ENCODE results near the gene PPP2R2C. TPM values are rescaled to one million over a fixed set of nuclear protein-coding genes. Genes with fewer than 3 reads are reported as not detected.

Gene PPP2R2C
- total and polyA plus RNA-seq, 7 experiments from 2014 or later = not detected

DNA sequence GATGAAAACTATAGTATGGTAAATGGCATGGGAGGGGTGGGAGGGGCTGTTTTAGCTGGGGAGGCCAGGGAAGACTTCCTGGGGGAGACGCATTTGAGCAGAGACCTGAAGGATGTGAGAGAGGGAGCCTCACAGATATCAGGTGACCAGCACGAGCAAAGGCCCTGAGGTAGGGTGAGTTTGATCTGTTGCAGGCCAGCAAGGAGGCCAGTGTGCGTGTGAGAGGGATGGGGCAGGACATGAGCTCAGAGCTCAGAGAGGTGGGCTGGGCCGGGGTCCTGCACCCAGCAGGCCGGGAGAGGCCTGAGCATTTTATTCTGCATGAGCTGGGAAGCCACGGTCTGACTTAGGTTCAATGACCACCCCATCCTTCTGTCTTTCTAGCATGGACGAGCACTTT, 80.0 kb downstream of the PPP2R2C start:
- DNase-seq (no peak), ATAC-seq (no peak)
- Histone ChIP-seq H3K4me1 (ENCODE audit: control insufficient read depth in 2 of 2, insufficient read depth in 2 of 2, low read length in 2 of 2) (no peaks in the 10 kb centered on the region), H3K36me3 (ENCODE audit: control insufficient read depth in 2 of 3, insufficient read depth in 3 of 3, low read length in 3 of 3) (no peaks in the 10 kb centered on the region), H3K9me3 (ENCODE audit: control insufficient read depth in 2 of 3, low read length in 3 of 3) (no peaks in the 10 kb centered on the region), H3K27ac (ENCODE audit: low read depth, low read length) (no peak overlapping the region), H3K27me3 (ENCODE audit: control insufficient read depth in 2 of 2, insufficient read depth in 2 of 2, low read length in 2 of 2) (no peaks in the 10 kb centered on the region), H3K4me3 (ENCODE audit: low read length) (no peak overlapping the region)
- H3K27me3 Mint-ChIP-seq = peaks cover 0 to 26% (median 9%) of the 10 kb centered on the region in 5 donors
- no peaks in the 10 kb centered on the region for H3K4me1 Mint-ChIP-seq
- no peak overlapping the region for H3K27ac Mint-ChIP-seq
- H3K4me3 Mint-ChIP-seq = no peak overlapping the region
- H3K36me3 Mint-ChIP-seq = no peaks in the 10 kb centered on the region
- intact Hi-C loops (cut with micrococcal nuclease) = no loop called here
- ChIA-PET CTCF (no interaction called here), POLR2A (no interaction called here)
- peaks cover 0 to 2% (median 0%) of the 10 kb centered on the region in 11 donors for H3K9me3 Mint-ChIP-seq

DNA sequence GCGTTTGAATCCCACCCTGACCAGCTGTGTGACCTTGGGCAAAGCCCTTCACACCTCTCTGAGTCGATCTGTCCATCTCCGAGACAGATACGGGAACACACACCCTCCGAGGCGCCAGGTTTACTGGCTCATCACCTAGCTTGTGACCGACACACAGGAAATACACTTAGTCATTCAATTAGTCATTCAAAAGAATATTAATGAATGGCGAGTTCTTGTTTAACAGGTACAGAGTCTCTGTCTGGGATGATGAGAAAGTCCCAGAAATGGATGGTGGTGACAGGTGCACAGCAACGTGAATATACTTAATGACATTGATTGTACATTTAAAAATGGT, 80.6 kb downstream of the PPP2R2C start:
- ChIA-PET POLR2A (no interaction called here), CTCF (no interaction called here)
- no peak for ATAC-seq
- intact Hi-C loops (cut with micrococcal nuclease) = no loop called here
- DNase-seq = no peak
- Histone ChIP-seq H3K36me3 (ENCODE audit: control insufficient read depth in 2 of 3, insufficient read depth in 3 of 3, low read length in 3 of 3) (no peaks in the 10 kb centered on the region), H3K9me3 (ENCODE audit: control insufficient read depth in 2 of 3, low read length in 3 of 3) (no peaks in the 10 kb centered on the region), H3K4me3 (ENCODE audit: low read length) (no peak overlapping the region), H3K27ac (ENCODE audit: low read depth, low read length) (no peak overlapping the region), H3K4me1 (ENCODE audit: control insufficient read depth in 2 of 2, insufficient read depth in 2 of 2, low read length in 2 of 2) (no peaks in the 10 kb centered on the region), H3K27me3 (ENCODE audit: control insufficient read depth in 2 of 2, insufficient read depth in 2 of 2, low read length in 2 of 2) (no peaks in the 10 kb centered on the region)
- H3K4me3 Mint-ChIP-seq = no peak overlapping the region
- no peak overlapping the region for H3K27ac Mint-ChIP-seq
- peaks cover 0 to 2% (median 0%) of the 10 kb centered on the region in 11 donors for H3K9me3 Mint-ChIP-seq
- no peaks in the 10 kb centered on the region for H3K4me1 Mint-ChIP-seq
- no peaks in the 10 kb centered on the region for H3K36me3 Mint-ChIP-seq
- peaks cover 0 to 23% (median 6%) of the 10 kb centered on the region in 5 donors for H3K27me3 Mint-ChIP-seq

DNA sequence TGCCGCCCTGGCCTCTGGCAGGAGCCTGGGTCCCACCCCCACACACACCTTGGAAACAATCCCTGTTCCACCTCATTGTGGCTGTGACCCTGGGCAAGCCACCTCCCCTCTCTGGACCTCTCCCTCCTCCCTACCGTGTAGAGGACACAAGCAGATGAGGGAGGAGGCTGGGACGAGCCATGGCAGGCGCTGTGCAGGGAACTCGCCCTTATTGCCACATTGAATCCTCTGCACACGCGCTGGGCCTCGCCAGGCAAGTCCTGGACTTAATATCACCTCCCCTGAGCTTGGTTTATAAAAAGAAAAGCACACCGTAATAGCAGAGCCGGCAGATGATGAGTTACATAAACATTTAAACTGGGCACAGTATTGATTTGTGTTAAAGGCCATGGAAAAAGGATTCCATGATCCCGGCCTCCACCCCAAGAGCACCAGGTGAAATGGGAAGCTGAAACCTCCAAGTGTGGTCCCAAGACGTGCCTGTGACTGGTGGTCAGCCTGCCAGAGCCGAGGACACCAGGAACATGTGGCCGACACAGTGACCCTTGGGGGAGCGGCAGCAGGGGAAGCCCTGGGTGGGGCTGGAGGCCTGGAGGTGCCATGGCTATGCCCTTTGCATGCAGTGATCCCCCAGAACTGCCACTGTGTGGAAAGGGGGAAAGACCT, 81.1 kb downstream of the PPP2R2C start:
- ChIA-PET CTCF (no interaction called here), POLR2A (no interaction called here)
- DNase-seq (no peak), ATAC-seq (no peak)
- Mint-ChIP-seq H3K9me3 (peaks cover 0 to 2% (median 0%) of the 10 kb centered on the region in 11 donors), H3K27ac (no peak overlapping the region), H3K36me3 (no peaks in the 10 kb centered on the region), H3K27me3 (peaks cover 0 to 25% (median 4%) of the 10 kb centered on the region in 5 donors), H3K4me1 (no peaks in the 10 kb centered on the region), H3K4me3 (no peak overlapping the region)
- intact Hi-C loops (cut with micrococcal nuclease) = no loop called here
- H3K4me3 ChIP-seq (ENCODE audit: low read length) = no peak overlapping the region
- H3K4me1 ChIP-seq (ENCODE audit: control insufficient read depth in 2 of 2, insufficient read depth in 2 of 2, low read length in 2 of 2) = no peaks in the 10 kb centered on the region
- H3K27me3 ChIP-seq (ENCODE audit: control insufficient read depth in 2 of 2, insufficient read depth in 2 of 2, low read length in 2 of 2) = no peaks in the 10 kb centered on the region
- no peaks in the 10 kb centered on the region for H3K36me3 ChIP-seq (ENCODE audit: control insufficient read depth in 2 of 3, insufficient read depth in 3 of 3, low read length in 3 of 3)
- H3K27ac ChIP-seq (ENCODE audit: low read depth, low read length) = no peak overlapping the region
- H3K9me3 ChIP-seq (ENCODE audit: control insufficient read depth in 2 of 3, low read length in 3 of 3) = no peaks in the 10 kb centered on the region

GRCh38 chr4:6390356-6390755, 82.1 kb downstream of the PPP2R2C start:
- CTCF ChIA-PET = no interaction called here
- Mint-ChIP-seq H3K4me1 (no peaks in the 10 kb centered on the region), H3K27me3 (peaks cover 0 to 22% (median 4%) of the 10 kb centered on the region in 5 donors), H3K36me3 (no peaks in the 10 kb centered on the region), H3K4me3 (no peak overlapping the region), H3K27ac (no peak overlapping the region), H3K9me3 (peaks cover 0 to 2% (median 0%) of the 10 kb centered on the region in 11 donors)
- Histone ChIP-seq H3K9me3 (ENCODE audit: control insufficient read depth in 2 of 3, low read length in 3 of 3) (no peaks in the 10 kb centered on the region), H3K4me3 (ENCODE audit: low read length) (no peak overlapping the region), H3K27me3 (ENCODE audit: control insufficient read depth in 2 of 2, insufficient read depth in 2 of 2, low read length in 2 of 2) (no peaks in the 10 kb centered on the region), H3K4me1 (ENCODE audit: control insufficient read depth in 2 of 2, insufficient read depth in 2 of 2, low read length in 2 of 2) (no peaks in the 10 kb centered on the region), H3K27ac (ENCODE audit: low read depth, low read length) (no peak overlapping the region), H3K36me3 (ENCODE audit: control insufficient read depth in 2 of 3, insufficient read depth in 3 of 3, low read length in 3 of 3) (no peaks in the 10 kb centered on the region)
- DNase-seq (no peak), ATAC-seq (no peak)
- intact Hi-C loops (cut with micrococcal nuclease) = no loop called here
- POLR2A ChIA-PET = no interaction called here

DNA sequence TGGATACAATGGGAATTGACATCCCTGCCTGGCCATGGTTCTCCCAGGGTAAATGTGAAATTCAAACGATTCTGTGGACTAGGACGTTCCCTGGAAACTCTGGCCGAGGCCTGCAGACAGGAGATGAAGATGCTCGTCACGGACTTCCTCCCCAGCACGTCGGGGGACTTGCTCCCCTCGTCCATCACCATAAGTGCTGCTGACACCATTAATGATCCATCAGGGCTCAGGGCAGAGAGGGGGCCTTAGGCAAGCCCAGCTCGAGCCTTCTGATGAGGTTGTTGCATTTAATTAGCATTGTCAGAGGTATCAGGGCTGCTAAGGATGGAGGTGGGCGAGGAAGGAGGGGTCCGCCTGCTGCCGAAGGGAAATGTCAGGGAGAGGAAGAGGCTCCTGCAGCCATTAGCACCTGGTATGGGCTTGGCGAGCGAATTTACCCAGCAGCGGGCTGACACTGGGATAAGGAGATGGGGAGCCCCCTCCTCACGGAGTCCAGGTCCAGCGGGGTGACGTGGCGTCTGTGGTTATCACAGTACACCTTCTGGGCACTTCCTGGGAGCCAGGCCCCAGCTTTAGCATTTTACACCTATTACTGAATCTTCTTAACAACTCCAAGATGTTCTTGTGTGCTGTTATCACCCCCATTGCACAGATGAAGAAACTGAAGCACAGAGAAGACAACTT, 83.1 kb downstream of the PPP2R2C start:
- no peak for ATAC-seq
- Mint-ChIP-seq H3K27ac (peak overlapping the region in 1 of 9 donors; percentile 36), H3K4me1 (no peaks in the 10 kb centered on the region), H3K9me3 (peaks cover 0 to 2% (median 0%) of the 10 kb centered on the region in 11 donors), H3K36me3 (no peaks in the 10 kb centered on the region), H3K27me3 (peaks cover 0 to 20% (median 4%) of the 10 kb centered on the region in 5 donors), H3K4me3 (no peak overlapping the region)
- no peak for DNase-seq
- H3K27me3 ChIP-seq (ENCODE audit: control insufficient read depth in 2 of 2, insufficient read depth in 2 of 2, low read length in 2 of 2) = no peaks in the 10 kb centered on the region
- intact Hi-C loops (cut with micrococcal nuclease) = no loop called here
- no peaks in the 10 kb centered on the region for H3K36me3 ChIP-seq (ENCODE audit: control insufficient read depth in 2 of 3, insufficient read depth in 3 of 3, low read length in 3 of 3)
- H3K4me3 ChIP-seq (ENCODE audit: low read length) = no peak overlapping the region
- ChIA-PET CTCF (no interaction called here), POLR2A (no interaction called here)
- H3K9me3 ChIP-seq (ENCODE audit: control insufficient read depth in 2 of 3, low read length in 3 of 3) = no peaks in the 10 kb centered on the region
- no peaks in the 10 kb centered on the region for H3K4me1 ChIP-seq (ENCODE audit: control insufficient read depth in 2 of 2, insufficient read depth in 2 of 2, low read length in 2 of 2)
- H3K27ac ChIP-seq (ENCODE audit: low read depth, low read length) = no peak overlapping the region

DNA sequence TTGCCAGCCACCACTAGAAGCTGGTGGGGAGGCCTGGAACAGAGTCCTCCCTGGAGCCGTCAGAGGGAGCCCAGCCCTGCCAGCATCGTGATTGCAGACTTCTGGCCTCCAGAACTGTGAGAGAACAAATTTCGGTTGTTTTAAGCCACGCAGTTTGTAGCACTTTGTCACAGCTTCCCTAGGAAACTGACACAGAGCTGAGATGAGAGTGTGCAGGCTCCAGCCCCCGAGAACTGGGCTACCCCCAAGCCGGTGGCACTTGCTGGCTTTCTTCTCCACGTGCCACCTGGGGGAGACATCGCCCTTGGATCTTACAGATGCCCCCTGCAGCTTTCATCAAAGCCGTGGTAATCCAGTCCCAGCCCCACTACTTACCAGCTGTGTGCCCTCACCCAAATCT, 83.7 kb downstream of the PPP2R2C start:
- ATAC-seq = no peak
- peaks cover 0 to 26% (median 9%) of the 10 kb centered on the region in 5 donors for H3K27me3 Mint-ChIP-seq

DNA sequence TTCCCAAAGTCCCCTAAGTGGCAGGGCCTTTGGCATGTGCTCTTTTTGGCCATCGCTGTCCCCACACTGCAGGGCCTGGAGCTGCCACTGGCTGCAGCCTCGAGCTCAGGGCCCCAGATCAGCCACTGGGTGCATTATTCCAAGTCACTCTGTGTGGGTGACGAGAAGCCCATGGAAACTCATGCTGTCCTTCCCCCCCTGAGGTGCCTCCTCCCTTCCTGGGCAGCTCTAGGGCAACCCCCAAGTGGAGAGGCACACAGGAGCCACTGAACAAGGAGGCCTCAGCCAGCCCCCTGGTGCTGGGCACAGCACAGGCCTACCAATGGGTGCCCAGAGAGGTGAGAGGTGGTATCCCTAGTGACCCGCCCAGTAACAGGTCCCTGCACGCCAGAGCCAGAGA, 84.5 kb downstream of the PPP2R2C start:
- H3K9me3 Mint-ChIP-seq = peaks cover 0 to 2% (median 0%) of the 10 kb centered on the region in 11 donors
- no peaks in the 10 kb centered on the region for H3K27me3 ChIP-seq (ENCODE audit: control insufficient read depth in 2 of 2, insufficient read depth in 2 of 2, low read length in 2 of 2)
- H3K36me3 ChIP-seq (ENCODE audit: control insufficient read depth in 2 of 3, insufficient read depth in 3 of 3, low read length in 3 of 3) = no peaks in the 10 kb centered on the region
- H3K4me3 Mint-ChIP-seq = no peak overlapping the region
- H3K4me1 ChIP-seq (ENCODE audit: control insufficient read depth in 2 of 2, insufficient read depth in 2 of 2, low read length in 2 of 2) = no peaks in the 10 kb centered on the region
- H3K27ac Mint-ChIP-seq = no peak overlapping the region
- intact Hi-C loops (cut with micrococcal nuclease) = no loop called here
- no peak overlapping the region for H3K27ac ChIP-seq (ENCODE audit: low read depth, low read length)
- ChIA-PET CTCF (no interaction called here), POLR2A (no interaction called here)
- no peaks in the 10 kb centered on the region for H3K4me1 Mint-ChIP-seq
- peaks cover 0 to 32% (median 14%) of the 10 kb centered on the region in 5 donors for H3K27me3 Mint-ChIP-seq
- no peak overlapping the region for H3K4me3 ChIP-seq (ENCODE audit: low read length)
- ATAC-seq (no peak), DNase-seq (no peak)
- no peaks in the 10 kb centered on the region for H3K36me3 Mint-ChIP-seq
- H3K9me3 ChIP-seq (ENCODE audit: control insufficient read depth in 2 of 3, low read length in 3 of 3) = no peaks in the 10 kb centered on the region

More for the DNA sequence above, 83.7 kb downstream of the PPP2R2C start:
- no peak overlapping the region for H3K4me3 ChIP-seq (ENCODE audit: low read length)
- Mint-ChIP-seq H3K27ac (no peak overlapping the region), H3K36me3 (no peaks in the 10 kb centered on the region), H3K4me1 (no peaks in the 10 kb centered on the region), H3K9me3 (peaks cover 0 to 2% (median 0%) of the 10 kb centered on the region in 11 donors), H3K4me3 (no peak overlapping the region)
- POLR2A ChIA-PET = no interaction called here
- intact Hi-C loops (cut with micrococcal nuclease) = no loop called here
- no peaks in the 10 kb centered on the region for H3K4me1 ChIP-seq (ENCODE audit: control insufficient read depth in 2 of 2, insufficient read depth in 2 of 2, low read length in 2 of 2)
- no peak overlapping the region for H3K27ac ChIP-seq (ENCODE audit: low read depth, low read length)
- DNase-seq = no peak
- no peaks in the 10 kb centered on the region for H3K27me3 ChIP-seq (ENCODE audit: control insufficient read depth in 2 of 2, insufficient read depth in 2 of 2, low read length in 2 of 2)
- CTCF ChIA-PET = no interaction called here
- H3K9me3 ChIP-seq (ENCODE audit: control insufficient read depth in 2 of 3, low read length in 3 of 3) = no peaks in the 10 kb centered on the region
- no peaks in the 10 kb centered on the region for H3K36me3 ChIP-seq (ENCODE audit: control insufficient read depth in 2 of 3, insufficient read depth in 3 of 3, low read length in 3 of 3)
